Prostate gland (tissue), 2 donors: Measurements from ENCODE around the gene AUTS2.

ENCODE experiments used
- CTCF ChIP-seq, 4 experiments: fragments of 200-600 bp in 2 of 4; fragments of 450-650 bp in 2 of 4; sonication (generic) in 2 of 4; IDR thresholded peaks; 1 replicate in 3 of 4; 2 replicates in 1 of 4; pipeline ENCODE4 v1.5.1; 2016 to 2019; ENCODE audit warnings: antibody characterized with exemption in 4 of 4, mild to moderate bottlenecking in 2 of 4, moderate library complexity in 2 of 4
- POLR2A ChIP-seq: fragments of 450-650 bp; IDR thresholded peaks from one replicate; pipeline ENCODE4 v1.6.1; 2016; ENCODE audit warnings: antibody characterized with exemption, mild to moderate bottlenecking
- POLR2AphosphoS5 ChIP-seq: sonication (generic); formaldehyde crosslinking; IDR thresholded peaks from one replicate; pipeline ENCODE4 v1.6.1; 2017; ENCODE audit warnings: antibody characterized with exemption

- TF ChIP-seq CTCF (IDR thresholded peaks at IDR 0.05) (no peak), POLR2A (no peak), POLR2AphosphoS5 (no peak)
These were observed 313.1 kb downstream of the AUTS2 start for GRCh38 chr7:69911337-69911736.
